Prostate gland (tissue), 2 donors: ENCODE data around the gene NUP210L. TPM values are rescaled to one million over a fixed set of nuclear protein-coding genes. Genes with fewer than 3 reads are reported as not detected.
A peak's percentile ranks its signal among the peaks of the same experiment; 100 is the strongest.

Experiments used
- DNase-seq: peaks from one replicate; pipeline ENCODE4 v3.0.0-alpha.2; 2019; ENCODE audit warnings: low spot score
- H3K27ac ChIP-seq, 2 donors: fragments of 200-600 bp; sonication (generic); 2 replicates each; pipeline ENCODE4 v1.5.1; 2017 to 2019
- H3K27me3 ChIP-seq: fragments of 200-600 bp; sonication (generic); replicated peaks from 2 replicates; pipeline ENCODE4 v1.5.1; 2019; ENCODE audit not compliant: insufficient read depth
- H3K36me3 ChIP-seq, 2 donors: fragments of 200-600 bp; sonication (generic); 1 replicate in 1 of 2; 2 replicates in 1 of 2; pipeline versions ENCODE4 v1.5.1 to v1.8.1; 2017 to 2019
- H3K4me1 ChIP-seq: fragments of 200-600 bp; sonication (generic); replicated peaks from 2 replicates; pipeline ENCODE4 v1.5.1; 2019
- H3K4me3 ChIP-seq, 2 donors: fragments of 200-600 bp; sonication (generic); 2 replicates each; pipeline ENCODE4 v1.5.1; 2017 to 2019
- H3K9me3 ChIP-seq: fragments of 200-600 bp; sonication (generic); 2 replicates; pipeline ENCODE4 v1.5.1; 2017
- CTCF ChIP-seq, 4 experiments: fragments of 200-600 bp in 2 of 4; fragments of 450-650 bp in 2 of 4; sonication (generic) in 2 of 4; IDR thresholded peaks; 1 replicate in 3 of 4; 2 replicates in 1 of 4; pipeline ENCODE4 v1.5.1; 2016 to 2019; ENCODE audit warnings: antibody characterized with exemption in 4 of 4, mild to moderate bottlenecking in 2 of 4, moderate library complexity in 2 of 4
- POLR2A ChIP-seq: fragments of 450-650 bp; IDR thresholded peaks from one replicate; pipeline ENCODE4 v1.6.1; 2016; ENCODE audit warnings: antibody characterized with exemption, mild to moderate bottlenecking
- POLR2AphosphoS5 ChIP-seq: sonication (generic); formaldehyde crosslinking; IDR thresholded peaks from one replicate; pipeline ENCODE4 v1.6.1; 2017; ENCODE audit warnings: antibody characterized with exemption
- WGBS: methylation state at CpG from one replicate; pipeline ENCODE4 v1.1.5; 2018; 5-methylcytosine and 5-hydroxymethylcytosine counted together
- intact Hi-C: fragments of 100-400 bp; cut with DNase I; formaldehyde crosslinking; loops from one replicate; pipeline ENCODE4 v1.14.2; 2022
- total RNA-seq, 2 donors: library from RNA; depleted of rRNA; stranded (reverse); fragments of >200 nt; gene quantifications; one replicate each; pipeline ENCODE4 v1.1.0, GENCODE V29; 2016

Gene NUP210L
- 1 to 10 TPM in 1 of 2 donors, under 1 TPM in 1; 0.05 to 5.7 TPM for total RNA-seq

GRCh38 chr1:154154534-154155191, at the start of gene NUP210L:
TSS of gene NUP210L (minus strand) at chr1:154155073.
- DNase-seq = peak; percentile 6
- TF ChIP-seq POLR2AphosphoS5 = no peak
- no peak for TF ChIP-seq CTCF (IDR thresholded peaks at IDR 0.05)
- TF ChIP-seq POLR2A = no peak
- Histone ChIP-seq H3K9me3 (no peaks in the 10 kb centered on the region), H3K36me3 (no peaks in the 10 kb centered on the region), H3K4me3 (no peak within 1 kb of the TSS), H3K27me3 (no peaks in the 10 kb centered on the region), H3K4me1 (peaks cover 3% of the 10 kb centered on the region), H3K27ac (peak within 1 kb of the TSS; percentile 9 to 51)
- intact Hi-C loops = no loop called here
- WGBS = 79% methylated on average over 29 of the region's 29 CpGs

- H3K9me3 ChIP-seq = no peaks in the 10 kb centered on the region
- H3K4me3 ChIP-seq = no peak overlapping the region
- no peaks in the 10 kb centered on the region for H3K36me3 ChIP-seq
- no peak for TF ChIP-seq CTCF (IDR thresholded peaks at IDR 0.05)
- no peak for TF ChIP-seq POLR2AphosphoS5
- no peak for TF ChIP-seq POLR2A
- H3K27me3 ChIP-seq = no peaks in the 10 kb centered on the region
- intact Hi-C loops = loop anchor here (5.0 to 10.0 kb wide), 2 partner anchors 73 to 135 kb away; partner anchors contain the start of gene HAX1
- no peaks in the 10 kb centered on the region for H3K4me1 ChIP-seq
- no peak for DNase-seq
- WGBS = 59% methylated on average over 3 of the region's 3 CpGs
- H3K27ac ChIP-seq = peak overlapping the region; percentile 15 to 45
These were observed 44.6 kb upstream of the NUP210L start for GRCh38 chr1:154199563-154199879.

GRCh38 chr1:154198756-154199562, 44.1 kb upstream of the NUP210L start:
- no peaks in the 10 kb centered on the region for H3K4me1 ChIP-seq
- DNase-seq = peak; percentile 40
- TF ChIP-seq CTCF (IDR thresholded peaks at IDR 0.05) (peak; percentile 13 to 50 (median 38)), POLR2AphosphoS5 (peak; percentile 49), POLR2A (no peak)
- H3K4me3 ChIP-seq = no peak overlapping the region
- WGBS = 3% methylated on average over 5 of the region's 5 CpGs
- intact Hi-C loops = loop anchor here (5.0 to 10.0 kb wide), 2 partner anchors 73 to 136 kb away; partner anchors contain the start of gene HAX1
- H3K27me3 ChIP-seq = no peaks in the 10 kb centered on the region
- H3K9me3 ChIP-seq = no peaks in the 10 kb centered on the region
- H3K36me3 ChIP-seq = no peaks in the 10 kb centered on the region
- peak overlapping the region; percentile 15 to 45 for H3K27ac ChIP-seq

- no peaks in the 10 kb centered on the region for H3K27me3 ChIP-seq
- no peak overlapping the region for H3K27ac ChIP-seq
- no peak overlapping the region for H3K4me3 ChIP-seq
- H3K4me1 ChIP-seq = no peaks in the 10 kb centered on the region
- no peak for TF ChIP-seq POLR2A
- no peak for TF ChIP-seq CTCF (IDR thresholded peaks at IDR 0.05)
- no peak for TF ChIP-seq POLR2AphosphoS5
- DNase-seq = no peak
- intact Hi-C loops = loop anchor here (10.0 kb wide), 1 partner anchor 141 kb away; no protein-coding TSS in a partner anchor
- no peaks in the 10 kb centered on the region for H3K36me3 ChIP-seq
- 58% methylated on average over 8 of the region's 8 CpGs for WGBS
- H3K9me3 ChIP-seq = no peaks in the 10 kb centered on the region
These were observed 38.9 kb upstream of the NUP210L start for GRCh38 chr1:154193821-154194220.
